Stimulated activated CD8-positive, alpha-beta memory T cell treated with anti-CD3 and anti-CD28 coated beads, Interleukin-7, amount 100 ng/mL, for 1 hour (primary cell): Measurements from ENCODE around the gene KCNB1.

Source experiments
- DNase-seq, 2 donors: peaks; one replicate each; pipeline ENCODE4 v3.0.0-alpha.2; 2020; ENCODE audit warnings: low read depth in 2 of 2

The KCNB1 gene

GRCh38 chr20:49409302-49409974 lies 73.0 kb downstream of the KCNB1 start:
- DNase-seq, result no peak

GRCh38 chr20:49408509-49409104 lies 73.9 kb downstream of the KCNB1 start:
- no peak for DNase-seq

GRCh38 chr20:49406666-49407065 lies 75.8 kb downstream of the KCNB1 start:
- DNase-seq, result no peak

GRCh38 chr20:49405696-49406095 lies 76.8 kb downstream of the KCNB1 start:
- DNase-seq, result no peak

GRCh38 chr20:49405062-49405683 lies 77.3 kb downstream of the KCNB1 start:
- DNase-seq, result no peak

GRCh38 chr20:49404461-49404860 lies 78.0 kb downstream of the KCNB1 start:
- DNase-seq, result no peak

GRCh38 chr20:49403911-49404310 lies 78.6 kb downstream of the KCNB1 start:
- DNase-seq, result no peak

- DNase-seq, result no peak
Measured at GRCh38 chr20:49403012-49403411, 79.5 kb downstream of the KCNB1 start.

GRCh38 chr20:49400904-49401303 lies 81.6 kb downstream of the KCNB1 start:
- DNase-seq, result no peak

- DNase-seq, result no peak
Measured at GRCh38 chr20:49400410-49400809, 82.1 kb downstream of the KCNB1 start.

GRCh38 chr20:49399329-49399728 lies 83.1 kb downstream of the KCNB1 start:
- no peak for DNase-seq

- DNase-seq, result no peak
Measured at GRCh38 chr20:49398401-49399144, 83.9 kb downstream of the KCNB1 start.

GRCh38 chr20:49397525-49397924 lies 84.9 kb downstream of the KCNB1 start:
- DNase-seq, result no peak

- DNase-seq, result no peak
Measured at GRCh38 chr20:49396230-49396629, 86.2 kb downstream of the KCNB1 start.

- DNase-seq, result no peak
Measured at GRCh38 chr20:49395659-49396058, 86.8 kb downstream of the KCNB1 start.

GRCh38 chr20:49395183-49395582 lies 87.3 kb downstream of the KCNB1 start:
- DNase-seq, result no peak

GRCh38 chr20:49394757-49395156 lies 87.7 kb downstream of the KCNB1 start:
- DNase-seq, result no peak

- no peak for DNase-seq
Measured at GRCh38 chr20:49394264-49394663, 88.2 kb downstream of the KCNB1 start.

GRCh38 chr20:49393803-49394202 lies 88.7 kb downstream of the KCNB1 start:
- DNase-seq, result no peak

GRCh38 chr20:49392745-49393144 lies 89.7 kb downstream of the KCNB1 start:
- no peak for DNase-seq

- DNase-seq, result no peak
Measured at GRCh38 chr20:49391404-49392245, 90.8 kb downstream of the KCNB1 start.

GRCh38 chr20:49389854-49390253 lies 92.6 kb downstream of the KCNB1 start:
- no peak for DNase-seq
